Measurements from ENCODE around the gene GPR155. TPM values are rescaled to one million over a fixed set of nuclear protein-coding genes. Genes with fewer than 3 reads are reported as not detected.
"Not testable (repeated sequence)": the region's sequence is repeated elsewhere in the genome, so short reads cannot be mapped to it uniquely, and the experiment has no call there.

Gene GPR155
- total and polyA plus RNA-seq, 9 of the 15 experiments (the other 6 are each of a cell fraction or from before 2014, with no cell fraction given), result 0.04 to 0.40 (median 0.11) TPM; not detected in 1

GRCh38 chr2:174490051-174490450, 3.2 kb upstream of the GPR155 start:
- CTCF ChIA-PET (ENCODE audit: low intra/inter-chr PET ratio), result no interaction called here
- WGBS (ENCODE audit: insufficient coverage, low coverage, missing lambda C conversion rate), result 8% methylated on average over 3 of the region's 3 CpGs
- in situ Hi-C loops (cut with MboI), result no loop called here

GRCh38 chr2:174489520-174489919, 2.7 kb upstream of the GPR155 start:
- H3K79me2 ChIP-seq (ENCODE audit: control insufficient read depth, insufficient read depth, low read length); H3K9me1 ChIP-seq (ENCODE audit: control insufficient read depth, insufficient read depth, low read length); DNase-seq (ENCODE audit: extremely low read depth in 1 of 4, low spot score in 3 of 4); H3K36me3 ChIP-seq (ENCODE audit: control insufficient read depth, insufficient read depth, low read length); in situ Hi-C loops (cut with MboI); H3K4me3 ChIP-seq; H4K20me1 ChIP-seq (replicated peaks; ENCODE audit: control insufficient read depth, insufficient read depth, low read length); H3K9ac ChIP-seq (ENCODE audit: insufficient read depth in 1 of 2, low read depth in 2 of 2, low read length in 2 of 2); H3K4me1 ChIP-seq (replicated peaks in 1 of 2; ENCODE audit: control insufficient read depth in 2 of 2, insufficient read depth in 2 of 2, low read length in 2 of 2); CTCF ChIA-PET (ENCODE audit: low intra/inter-chr PET ratio); ATAC-seq; H3K9me3 ChIP-seq (replicated peaks; ENCODE audit: control insufficient read depth, insufficient read depth, low read depth, low read length); intact Hi-C loops (cut with micrococcal nuclease); BruUV-seq (replicated peaks); H3K27ac ChIP-seq (ENCODE audit: extremely low read depth, low read depth, low read length); H3K4me2 ChIP-seq (ENCODE audit: insufficient read depth, low read length); POLR2A ChIA-PET; H2AFZ ChIP-seq (ENCODE audit: low read depth, low read length); FAIRE-seq: not testable (repeated sequence)
- WGBS (ENCODE audit: insufficient coverage, low coverage, missing lambda C conversion rate), result 35% methylated on average over 4 of the region's 10 CpGs
- peaks cover 9 to 14% of the 10 kb centered on the region in 2 experiments; a peak in 4 of 5 replicates for H3K27me3 ChIP-seq (ENCODE audit: control insufficient read depth in 2 of 2, insufficient read depth in 2 of 2, low read length in 2 of 2)

More at GRCh38 chr2:174490051-174490450, 3.2 kb upstream of the GPR155 start:
- no peak overlapping the region for H3K4me2 ChIP-seq (ENCODE audit: insufficient read depth, low read length)
- H2AFZ ChIP-seq (ENCODE audit: low read depth, low read length), result no peak overlapping the region
- H3K27ac ChIP-seq (ENCODE audit: extremely low read depth, low read depth, low read length), result no peak overlapping the region
- intact Hi-C loops (cut with micrococcal nuclease), result no loop called here
- no peak overlapping the region for H3K9ac ChIP-seq (ENCODE audit: insufficient read depth in 1 of 2, low read depth in 2 of 2, low read length in 2 of 2)
- no TSS peak for BruUV-seq (replicated peaks)
- ATAC-seq (no peak), FAIRE-seq (no peak), DNase-seq (ENCODE audit: extremely low read depth in 1 of 4, low spot score in 3 of 4) (no peak)
- no peaks in the 10 kb centered on the region for H3K9me1 ChIP-seq (ENCODE audit: control insufficient read depth, insufficient read depth, low read length)
- H4K20me1 ChIP-seq (replicated peaks; ENCODE audit: control insufficient read depth, insufficient read depth, low read length), result no peaks in the 10 kb centered on the region
- H3K79me2 ChIP-seq (ENCODE audit: control insufficient read depth, insufficient read depth, low read length), result no peaks in the 10 kb centered on the region
- no peak for TF ChIP-seq FOXJ3 (CRISPR knock-in tag; IDR thresholded peaks at IDR 0.05)
- H3K4me1 ChIP-seq (replicated peaks in 1 of 2; ENCODE audit: control insufficient read depth in 2 of 2, insufficient read depth in 2 of 2, low read length in 2 of 2), result peaks cover 3 to 10% of the 10 kb centered on the region in 2 experiments; a peak in 3 of 5 replicates
- peaks cover 7 to 11% of the 10 kb centered on the region in 2 experiments; a peak in 3 of 5 replicates for H3K27me3 ChIP-seq (ENCODE audit: control insufficient read depth in 2 of 2, insufficient read depth in 2 of 2, low read length in 2 of 2)
- H3K9me3 ChIP-seq (replicated peaks; ENCODE audit: control insufficient read depth, insufficient read depth, low read depth, low read length), result peaks cover 4% of the 10 kb centered on the region; the same call in 1 of the 2 replicates
- no peaks in the 10 kb centered on the region for H3K36me3 ChIP-seq (ENCODE audit: control insufficient read depth, insufficient read depth, low read length)
- H3K4me3 ChIP-seq, result no peak overlapping the region
- POLR2A ChIA-PET, result no interaction called here

All from K562 (cell line).